T-helper 22 cell (primary cell): ENCODE results near the gene NIPAL3.
"Not testable (repeated sequence)": the region's sequence is repeated elsewhere in the genome, so short reads cannot be mapped to it uniquely, and the experiment has no call there.

ENCODE experiments used
- DNase-seq: peaks from one replicate; pipeline ENCODE4 v3.0.0-alpha.2; 2020; ENCODE audit warnings: low read depth

NIPAL3 gene

DNA sequence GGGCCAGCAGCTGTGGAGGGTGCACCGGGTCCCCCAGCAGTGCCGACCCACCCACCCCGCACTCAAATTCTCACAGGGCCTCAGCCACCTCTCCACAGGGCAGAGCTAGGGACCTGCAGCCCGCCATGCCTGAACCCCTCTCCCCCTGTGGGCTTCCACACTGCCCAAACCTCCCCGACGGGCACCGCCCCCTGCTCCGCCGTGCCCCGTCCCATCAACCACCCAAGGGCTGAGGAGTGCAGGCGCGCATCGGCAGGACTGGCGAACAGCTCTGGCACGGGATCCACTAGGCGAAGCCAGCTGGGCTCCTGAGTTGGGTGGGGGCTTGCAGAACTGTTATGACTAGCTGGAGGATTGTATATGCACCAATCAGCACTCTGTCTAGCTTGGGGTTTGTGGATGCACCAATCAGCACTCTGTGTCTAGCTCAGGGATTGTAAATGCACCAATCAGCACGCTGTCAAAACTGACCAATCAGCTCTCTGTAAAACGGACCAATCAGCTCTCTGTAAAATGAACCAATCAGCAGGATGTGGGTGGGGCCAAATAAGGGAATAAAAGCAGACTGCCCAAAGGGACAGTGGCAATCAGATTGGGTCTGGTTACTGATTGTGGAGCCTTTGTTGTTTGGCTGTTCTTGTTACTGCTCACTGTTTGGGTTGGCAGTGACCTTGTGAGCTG, 74.6 kb downstream of the NIPAL3 start:
- no peak for DNase-seq

DNA sequence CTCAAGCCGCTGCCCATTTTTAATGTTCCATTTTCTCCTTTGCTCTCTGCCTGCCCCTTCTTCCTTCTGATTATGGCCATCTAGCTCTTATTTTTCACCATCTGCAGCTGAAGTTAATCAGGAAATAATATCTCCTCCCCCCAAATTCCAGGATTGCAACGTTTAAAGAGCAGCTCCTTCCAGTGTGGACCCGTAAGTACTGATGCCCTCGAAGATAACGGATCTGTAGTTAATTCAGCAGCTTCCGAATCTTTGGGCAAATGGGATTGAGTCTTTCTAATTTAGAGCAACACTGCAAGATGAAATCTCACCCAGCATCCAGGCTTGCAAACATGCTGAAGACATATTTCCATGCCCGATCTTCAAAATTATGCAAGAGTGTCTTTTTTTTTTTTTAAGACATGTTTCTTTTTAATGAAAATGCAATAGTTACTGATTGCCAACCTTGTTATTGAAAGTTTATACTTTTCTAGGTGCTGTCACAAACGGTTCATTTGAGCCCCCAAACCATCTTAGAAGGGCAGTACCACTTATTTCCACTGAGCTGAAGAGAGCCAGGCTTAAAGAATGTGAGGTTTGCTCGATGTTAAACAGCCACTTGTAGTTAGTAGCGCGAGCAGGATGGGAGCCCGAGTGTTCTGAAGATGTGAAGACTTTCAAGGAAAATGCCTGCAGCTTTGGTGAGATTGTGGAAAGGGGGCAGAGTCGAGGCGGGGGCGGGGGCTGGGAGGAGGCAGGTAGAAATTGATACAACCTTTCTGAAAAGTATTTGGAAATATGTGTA, 76.2 kb downstream of the NIPAL3 start:
- no peak for DNase-seq

DNA sequence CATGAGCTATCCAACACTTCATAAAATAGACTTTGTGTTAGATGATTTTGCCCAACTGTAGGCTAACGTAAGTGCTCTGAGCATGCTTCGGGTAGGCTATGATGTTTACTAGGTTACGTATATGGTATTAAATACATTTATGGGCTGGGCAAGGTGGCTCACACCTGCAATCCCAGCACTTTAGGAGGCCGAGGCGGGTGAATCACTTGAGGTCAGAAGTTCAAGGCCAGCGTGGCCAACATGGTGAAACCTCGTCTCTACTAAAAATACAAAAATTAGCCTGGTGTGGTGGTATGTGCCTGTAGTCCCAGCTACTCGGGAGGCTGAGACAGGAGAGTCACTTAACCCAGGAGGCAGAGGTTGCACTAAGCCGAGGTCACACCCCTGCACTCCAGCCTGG, 77.3 kb downstream of the NIPAL3 start:
- DNase-seq = not testable (repeated sequence)

- DNase-seq = no peak
Observed at GRCh38 chr1:24493785-24494184, 78.2 kb downstream of the NIPAL3 start.

DNA sequence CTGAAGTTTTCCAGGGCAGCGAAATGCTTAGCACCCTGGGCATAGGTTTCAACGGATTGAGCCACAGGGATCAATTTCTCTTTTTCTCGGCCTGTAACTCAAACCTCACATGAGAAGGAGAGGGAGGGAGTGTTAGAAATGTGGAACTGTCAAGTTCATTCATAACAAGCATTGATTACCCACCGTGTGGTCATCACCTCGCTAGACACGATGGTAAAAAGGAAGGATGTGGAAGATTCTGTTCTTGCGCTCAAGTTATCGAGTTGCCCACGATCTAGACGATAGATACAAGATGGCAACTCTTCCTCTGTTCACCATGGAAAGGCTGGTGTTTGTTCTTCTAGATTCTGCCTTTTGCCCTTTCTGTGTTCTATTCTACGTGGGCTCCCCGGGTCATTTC, 83.0 kb downstream of the NIPAL3 start:
- DNase-seq = no peak

GRCh38 chr1:24500448-24501048, 84.9 kb downstream of the NIPAL3 start:
- DNase-seq = no peak

- no peak for DNase-seq
Observed at GRCh38 chr1:24501371-24502064, 85.9 kb downstream of the NIPAL3 start.

- peak; percentile 89 for DNase-seq
Observed at GRCh38 chr1:24502065-24502708, 86.6 kb downstream of the NIPAL3 start.

DNA sequence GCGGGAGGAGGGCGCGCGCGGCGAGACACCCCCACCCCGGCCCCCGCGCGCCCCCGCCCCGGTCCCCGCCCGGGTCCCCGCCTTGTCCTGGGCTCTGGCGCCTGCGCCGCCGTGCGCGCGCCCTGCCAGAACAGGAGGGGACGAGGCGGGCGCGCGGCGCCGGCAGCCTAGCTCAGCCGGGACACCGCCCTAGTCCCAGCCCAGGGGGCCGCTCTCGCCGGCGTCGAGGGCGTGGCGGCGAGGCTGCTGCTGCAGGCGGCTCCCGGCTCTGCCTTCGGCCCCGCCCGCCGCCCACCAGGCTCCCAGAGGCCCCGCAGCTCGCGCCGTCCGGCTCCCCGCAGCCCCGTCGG, 87.1 kb downstream of the NIPAL3 start, which contains the start of gene RCAN3:
RCAN3 (plus strand) TSS at position 128 of the 350 bp plus-strand sequence. CDS start 11,537 bp downstream, outside the sequence.
- peak; percentile 78 for DNase-seq

DNA sequence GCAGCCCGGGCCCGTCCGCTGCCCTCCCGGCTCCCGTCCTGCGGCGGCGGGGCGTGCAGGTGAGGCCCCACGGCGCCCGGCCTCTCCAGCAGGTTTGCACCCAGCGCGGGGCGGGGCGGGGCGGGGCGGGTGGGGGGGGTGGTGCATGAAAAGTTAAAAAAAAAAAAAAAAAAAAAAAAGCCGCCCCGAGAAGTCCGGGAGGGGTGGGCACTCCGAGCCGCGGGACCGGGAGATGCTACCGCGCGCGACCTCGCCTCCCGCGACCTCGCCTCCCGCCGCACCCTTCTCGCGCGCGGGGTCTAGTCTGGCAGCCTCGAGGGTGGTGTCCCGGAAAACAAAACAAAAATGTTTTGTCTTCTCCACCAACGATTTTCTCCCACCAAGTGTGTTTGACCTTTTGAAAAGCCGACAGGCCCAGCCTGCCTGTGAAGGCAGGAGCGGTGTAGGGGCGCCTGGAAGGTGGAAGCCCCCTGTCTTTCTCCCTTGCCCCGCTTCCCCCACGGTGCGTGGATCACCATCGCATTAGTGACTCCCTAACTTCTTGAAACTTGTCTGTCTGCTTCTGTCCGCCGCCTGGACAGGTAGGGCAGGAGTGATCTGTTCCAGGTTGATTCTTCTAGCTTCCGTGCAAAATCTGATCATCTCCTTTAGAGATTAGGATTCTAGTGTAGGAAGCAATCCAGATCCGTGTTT, 87.6 kb downstream of the NIPAL3 start:
- DNase-seq = peak; percentile 41

DNA sequence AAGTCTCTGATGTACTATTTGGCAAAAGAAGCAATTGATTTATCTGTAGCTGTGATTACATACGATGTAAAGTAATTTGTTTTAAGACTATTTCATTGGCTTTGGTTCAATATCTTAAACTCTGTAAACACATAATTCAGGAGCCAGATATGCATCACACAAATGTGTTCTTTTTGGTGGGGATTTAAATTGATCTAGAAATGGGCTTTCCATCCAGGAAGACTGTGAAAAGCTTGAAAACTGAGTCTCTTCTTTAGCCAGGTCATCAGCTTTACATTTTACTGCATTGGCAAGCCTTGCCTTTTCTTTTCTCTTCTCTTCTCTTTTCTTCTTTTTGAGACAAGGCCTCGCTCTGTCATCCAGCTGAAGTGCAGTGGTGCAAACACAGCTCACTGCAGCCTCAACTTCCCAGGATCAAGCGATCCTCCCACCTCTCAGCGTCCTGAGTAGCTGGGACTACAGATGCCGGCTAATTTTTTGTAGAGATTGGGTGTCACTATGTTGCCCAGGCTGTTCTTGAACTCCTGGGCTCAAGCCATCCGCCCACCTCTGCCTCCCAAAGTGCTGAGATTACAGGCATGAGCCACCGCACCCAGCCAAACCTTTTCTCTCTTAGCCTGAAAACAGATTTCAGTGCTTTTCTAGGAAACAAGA, 88.4 kb downstream of the NIPAL3 start:
- no peak for DNase-seq

- DNase-seq = no peak
Observed at GRCh38 chr1:24504560-24504959, 89.0 kb downstream of the NIPAL3 start.

- no peak for DNase-seq
Observed at GRCh38 chr1:24505816-24506215, 90.2 kb downstream of the NIPAL3 start.

DNA sequence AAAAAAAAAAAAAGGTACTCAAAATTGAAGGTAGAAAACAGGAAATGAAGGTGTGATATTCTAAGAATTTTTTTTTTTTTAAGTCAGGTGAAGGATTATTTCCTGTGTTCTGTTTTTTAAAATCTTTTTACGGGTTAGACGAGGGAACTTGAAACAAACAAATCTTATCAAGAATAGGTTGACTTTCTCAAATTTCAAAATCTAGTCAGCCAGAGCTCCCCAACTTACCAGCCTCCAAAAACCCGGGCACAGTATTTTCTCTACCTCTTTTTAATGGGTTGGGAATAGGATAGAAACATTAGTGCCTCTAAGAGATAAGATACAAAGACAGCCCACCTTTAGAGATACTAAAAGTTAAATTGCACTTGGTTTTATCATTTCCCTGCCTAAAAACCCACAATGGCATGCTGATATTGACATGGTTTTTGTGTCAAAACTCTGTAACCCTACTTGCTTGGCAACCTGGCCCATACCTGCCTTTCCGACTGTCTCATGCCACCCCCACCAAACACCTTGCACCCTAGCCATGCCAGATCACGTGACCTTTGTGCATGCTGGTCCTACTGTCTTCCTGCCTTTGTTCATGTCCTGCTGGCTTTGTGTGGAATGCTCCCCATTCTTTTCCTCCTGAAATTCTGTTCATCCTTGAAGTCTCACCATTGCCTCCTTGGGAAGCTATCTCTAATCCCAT, 91.2 kb downstream of the NIPAL3 start:
- DNase-seq = no peak

DNA sequence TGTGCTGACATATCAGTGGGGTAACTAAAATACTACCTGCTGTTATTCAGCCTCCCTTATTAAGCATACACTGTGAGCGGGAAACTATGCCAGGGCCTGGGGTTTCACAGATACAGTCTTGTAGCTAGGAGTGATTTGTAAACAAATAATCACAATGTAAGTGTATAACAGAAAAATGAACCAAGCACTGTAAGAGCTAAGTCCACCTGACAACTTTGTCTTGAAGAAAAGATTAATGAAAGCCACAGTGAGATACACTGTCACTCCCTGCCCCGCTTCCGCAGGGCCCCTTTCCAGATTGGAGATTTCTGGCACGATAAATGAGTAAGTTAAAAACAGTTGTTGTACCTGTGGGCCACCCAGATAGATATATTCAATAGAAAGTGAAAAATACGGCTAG, 91.8 kb downstream of the NIPAL3 start:
- peak; percentile 36 for DNase-seq

GRCh38 chr1:24508911-24509310, 93.3 kb downstream of the NIPAL3 start:
- no peak for DNase-seq

DNA sequence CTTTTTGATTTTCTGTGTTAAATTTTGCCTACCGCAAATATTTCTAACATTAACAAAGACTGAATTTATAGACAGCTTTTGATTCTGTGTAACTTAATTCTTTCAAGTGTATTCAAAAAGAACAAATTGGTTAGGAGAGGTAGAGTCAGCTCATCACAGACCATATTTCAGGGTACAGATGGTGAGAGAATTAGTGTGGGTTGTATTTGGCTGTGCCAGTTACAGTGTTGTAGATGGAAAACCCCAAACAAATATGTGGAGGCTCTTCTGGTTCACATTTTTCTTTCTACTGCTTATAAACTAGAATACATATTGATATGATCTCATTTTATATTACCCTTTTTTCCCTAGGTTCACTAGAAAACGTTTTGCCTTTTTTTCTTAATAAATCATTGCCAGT, 98.1 kb downstream of the NIPAL3 start:
- no peak for DNase-seq

DNA sequence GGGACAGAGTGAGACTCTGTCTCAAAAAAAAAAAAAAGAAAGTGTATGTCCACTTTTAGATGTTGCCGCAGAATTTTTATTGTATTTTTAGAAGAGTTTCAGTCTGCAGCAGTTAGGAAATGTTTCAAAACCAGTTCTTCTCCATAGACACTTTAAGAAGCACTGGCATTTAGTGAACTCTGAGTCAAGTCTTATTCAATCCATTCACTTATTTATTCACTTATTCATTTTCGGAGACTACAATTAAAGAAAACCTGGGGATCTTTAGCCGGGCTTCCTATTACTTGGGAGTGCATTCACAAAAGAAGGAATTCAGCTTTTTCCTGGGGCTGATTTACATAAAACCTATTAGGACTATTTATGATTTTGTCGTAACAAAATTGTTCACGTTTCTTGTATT, 99.3 kb downstream of the NIPAL3 start:
- no peak for DNase-seq

DNA sequence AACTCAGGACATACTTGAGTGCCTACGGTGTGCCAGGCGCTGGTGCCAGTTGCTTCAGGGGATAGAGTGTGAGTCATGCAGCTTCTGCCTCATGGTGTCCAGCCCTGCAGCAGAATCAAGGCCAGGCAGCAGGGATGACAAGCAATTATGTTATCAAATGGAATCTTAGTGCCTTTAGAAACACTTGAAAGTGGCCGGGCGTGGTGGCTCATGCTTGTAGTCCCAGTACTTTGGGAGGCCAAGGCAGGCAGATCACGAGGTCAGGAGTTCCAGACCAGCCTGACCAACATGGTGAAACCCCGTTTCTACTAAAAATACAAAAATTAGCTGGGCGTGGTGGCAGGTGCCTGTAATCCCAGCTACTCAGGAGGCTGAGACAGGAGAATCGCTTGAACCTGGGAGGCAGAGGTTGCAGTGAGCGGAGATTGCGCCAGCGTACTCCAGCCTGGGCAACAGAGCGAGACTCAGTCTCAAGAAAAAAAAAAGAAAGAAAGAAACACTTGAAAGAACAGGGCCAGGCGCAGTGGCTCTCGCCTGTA, 100.1 kb downstream of the NIPAL3 start:
- not testable (repeated sequence) for DNase-seq

GRCh38 chr1:24516506-24516905, 100.9 kb downstream of the NIPAL3 start:
- DNase-seq = no peak
